Ovary (tissue), 9 donors: ENCODE results near the gene FAM83B. TPM values are rescaled to one million over a fixed set of nuclear protein-coding genes. Genes with fewer than 3 reads are reported as not detected.

Experiments
- DNase-seq, 5 donors: peaks; one replicate each; pipeline ENCODE4 v3.0.0-alpha.2; 2019 to 2020
- H3K27ac ChIP-seq, 2 donors: fragments of 200-600 bp; one replicate each; pipeline versions ENCODE4 v1.5.1 to v1.8.0; 2019 to 2022
- H3K27me3 ChIP-seq: fragments of 200-600 bp; one replicate; pipeline ENCODE4 v1.8.0; 2022
- H3K36me3 ChIP-seq: fragments of 200-600 bp; sonication (generic); one replicate; pipeline ENCODE4 v1.5.1; 2019
- H3K4me1 ChIP-seq: one replicate; pipeline ENCODE4 v1.8.1; 2013; ENCODE audit warnings: mild to moderate bottlenecking, moderate library complexity; ENCODE audit not compliant: insufficient read depth
- H3K4me3 ChIP-seq: fragments of 200-600 bp; sonication (generic); one replicate; pipeline ENCODE4 v1.5.1; 2017
- H3K9me3 ChIP-seq, 2 donors: fragments of 200-600 bp in 1 of 2; sonication (generic) in 1 of 2; one replicate each; pipeline versions ENCODE4 v1.5.1 to v1.8.1; 2013 to 2019; ENCODE audit warnings: mild to moderate bottlenecking in 1 of 2, moderate library complexity in 1 of 2
- EP300 ChIP-seq: sonication (generic); formaldehyde crosslinking; IDR thresholded peaks from one replicate; pipeline ENCODE4 v1.6.1; 2017; ENCODE audit warnings: antibody characterized with exemption
- POLR2A ChIP-seq: fragments of 450-650 bp; IDR thresholded peaks from one replicate; pipeline ENCODE4 v1.6.1; 2017; ENCODE audit warnings: antibody characterized with exemption, mild to moderate bottlenecking, moderate library complexity
- WGBS, 3 donors: extraction: QIAGEN DNeasy Blood & Tissue Kit in 1 of 3; methylation state at CpG; one replicate each; pipeline versions ENCODE4 v1.1.5 to v1.1.7; 2013 to 2017; 5-methylcytosine and 5-hydroxymethylcytosine counted together
- intact Hi-C, 4 donors: fragments of 100-400 bp; cut with DNase I; formaldehyde crosslinking; loops; one replicate each; pipeline versions ENCODE4 v1.11.0 to v1.15.1; 2022 to 2023
- polyA plus RNA-seq, 2 donors: library from polyadenylated mRNA; stranded (reverse); fragments of 200-250 nt in 1 of 2; fragments of 350-450 nt in 1 of 2; fragmentation: Illumina TruSeq in 1 of 2; extraction: RNeasy Lipid Tissue Mini Kit (QIAGEN cat#74804) in 1 of 2; gene quantifications; one replicate each; pipeline ENCODE4 v1.2.3, GENCODE V29; 2013 to 2014
- total RNA-seq, 7 donors: library from RNA; depleted of rRNA in 2 of 7; stranded (reverse); fragments of >200 nt in 2 of 7; fragmentation: NEBNext Ultra II Directional in 3 of 7; extraction: Animal tissue kit (Norgen Biotek cat#: 25700) in 3 of 7; gene quantifications; one replicate each; pipeline versions ENCODE4 v1.1.0 to v1.2.4, GENCODE V29; 2016 to 2023
- TF ChIP-seq, protein P1 (sequence below), 3 donors: fragments of 450-650 bp in 2 of 3; fragments of 200-600 bp in 1 of 3; IDR thresholded peaks; one replicate each; pipeline versions ENCODE4 v1.5.1 to v1.8.0; 2016 to 2022; ENCODE audit warnings: antibody characterized with exemption in 3 of 3, mild to moderate bottlenecking in 1 of 3
- donor health status: DM: no; HTN: no; CAD: no; lungs with moderate emphysema.
- donor health status: DM: no; HTN: no; CAD: no.
- donor health status: Bipolar disorder and iron deficiency.
- donor health status: DM: yes; HTN: yes; CAD: no.
- donor health status: DM: no; HTN: no; CAD: no.
- donor health status: DM: yes; HTN: yes; CAD: no.

Gene FAM83B
- total and polyA plus RNA-seq, 9 donors: 0.10 to 4.3 (median 0.46) TPM; not detected in 4

DNA sequence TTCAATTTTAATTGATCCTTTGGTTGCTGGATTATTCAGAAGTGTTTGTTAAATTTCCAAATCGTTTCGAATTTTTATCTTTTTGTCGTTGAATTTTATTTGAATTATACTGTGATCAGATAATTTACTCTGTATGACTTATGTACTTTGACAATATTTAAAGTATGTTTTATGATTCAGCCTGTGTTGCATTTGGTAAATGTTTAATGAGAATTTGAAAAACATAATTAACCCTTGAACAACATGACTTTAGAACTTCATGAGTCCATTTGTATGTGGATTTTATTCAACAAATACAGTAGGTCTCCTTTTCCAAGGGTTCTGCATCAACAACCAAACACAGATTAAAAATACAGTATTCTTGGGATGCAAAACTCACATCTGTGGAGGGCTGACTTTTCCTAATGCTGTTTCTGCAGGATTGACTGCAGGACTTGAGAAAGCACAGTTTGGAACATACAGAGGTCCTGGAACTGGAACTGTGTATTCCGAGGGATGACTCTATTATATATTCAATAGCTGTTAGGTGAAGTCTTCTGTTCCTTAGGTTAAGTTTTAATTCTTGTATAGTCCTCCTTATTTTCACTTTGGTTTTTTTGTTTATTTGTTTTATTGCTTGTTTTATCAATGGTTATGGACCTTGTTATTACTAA is 40.5 kb downstream of the FAM83B start:
- no peak overlapping the region for H3K4me3 ChIP-seq
- no peak for TF ChIP-seq POLR2A
- H3K36me3 ChIP-seq: no peaks in the 10 kb centered on the region
- DNase-seq: no peak
- WGBS, 3 donors: 84 to 87% (median 85%) methylated on average over 4 of the region's 4 CpGs
- H3K4me1 ChIP-seq: no peaks in the 10 kb centered on the region
- H3K27me3 ChIP-seq: no peaks in the 10 kb centered on the region
- H3K27ac ChIP-seq: no peak overlapping the region
- H3K9me3 ChIP-seq: no peaks in the 10 kb centered on the region
- intact Hi-C loops: no loop called here

DNA sequence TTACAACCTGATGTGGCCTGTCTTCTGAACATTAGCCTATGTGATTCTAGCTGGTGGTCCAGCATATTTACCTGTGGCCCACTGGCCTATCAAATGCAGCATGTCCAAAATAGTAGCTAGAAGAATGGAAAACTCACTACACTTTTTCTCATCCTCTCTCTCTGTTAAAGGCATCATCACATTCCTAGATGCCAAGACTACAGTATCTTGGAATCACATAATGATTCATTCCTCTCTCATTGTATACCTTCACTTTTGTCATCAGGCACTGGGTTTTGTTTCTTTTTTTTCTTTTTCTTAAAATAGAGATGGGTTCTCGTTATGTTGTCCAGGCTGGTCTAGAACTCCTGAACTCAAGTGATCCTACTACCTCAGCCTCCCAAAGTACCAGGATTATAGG is 45.0 kb downstream of the FAM83B start:
- Histone ChIP-seq H3K27ac (no peak overlapping the region), H3K27me3 (no peaks in the 10 kb centered on the region), H3K4me3 (no peak overlapping the region), H3K36me3 (no peaks in the 10 kb centered on the region), H3K9me3 (no peaks in the 10 kb centered on the region), H3K4me1 (no peaks in the 10 kb centered on the region)
- 85 to 89% (median 87%) methylated on average over 1 of the region's 1 CpG for WGBS, 3 donors
- no peak for DNase-seq
- intact Hi-C loops: no loop called here
- TF ChIP-seq POLR2A: no peak
- no peak for TF ChIP-seq EP300
- TF ChIP-seq, protein P1, sequence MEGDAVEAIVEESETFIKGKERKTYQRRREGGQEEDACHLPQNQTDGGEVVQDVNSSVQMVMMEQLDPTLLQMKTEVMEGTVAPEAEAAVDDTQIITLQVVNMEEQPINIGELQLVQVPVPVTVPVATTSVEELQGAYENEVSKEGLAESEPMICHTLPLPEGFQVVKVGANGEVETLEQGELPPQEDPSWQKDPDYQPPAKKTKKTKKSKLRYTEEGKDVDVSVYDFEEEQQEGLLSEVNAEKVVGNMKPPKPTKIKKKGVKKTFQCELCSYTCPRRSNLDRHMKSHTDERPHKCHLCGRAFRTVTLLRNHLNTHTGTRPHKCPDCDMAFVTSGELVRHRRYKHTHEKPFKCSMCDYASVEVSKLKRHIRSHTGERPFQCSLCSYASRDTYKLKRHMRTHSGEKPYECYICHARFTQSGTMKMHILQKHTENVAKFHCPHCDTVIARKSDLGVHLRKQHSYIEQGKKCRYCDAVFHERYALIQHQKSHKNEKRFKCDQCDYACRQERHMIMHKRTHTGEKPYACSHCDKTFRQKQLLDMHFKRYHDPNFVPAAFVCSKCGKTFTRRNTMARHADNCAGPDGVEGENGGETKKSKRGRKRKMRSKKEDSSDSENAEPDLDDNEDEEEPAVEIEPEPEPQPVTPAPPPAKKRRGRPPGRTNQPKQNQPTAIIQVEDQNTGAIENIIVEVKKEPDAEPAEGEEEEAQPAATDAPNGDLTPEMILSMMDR (IDR thresholded peaks at IDR 0.05): no peak

DNA sequence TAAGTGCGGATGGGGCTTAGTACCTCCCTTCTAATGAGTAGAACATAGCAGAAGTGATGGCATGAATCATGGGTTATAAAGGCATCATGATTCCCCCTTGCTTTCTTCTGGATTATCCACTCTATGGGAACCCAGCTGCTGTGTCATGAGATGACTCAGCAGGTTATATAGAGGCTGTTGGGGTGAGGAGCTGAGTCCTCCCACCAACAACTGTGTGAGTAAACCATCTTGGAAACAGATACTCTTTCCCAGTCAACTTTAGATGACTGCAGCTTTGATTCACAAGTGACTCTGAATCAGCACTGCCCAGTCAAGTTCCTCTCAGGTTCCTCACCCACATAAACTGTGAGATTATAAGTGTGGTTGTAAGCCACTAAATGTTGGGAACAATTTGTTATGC is 46.3 kb downstream of the FAM83B start:
- TF ChIP-seq, protein P1 (IDR thresholded peaks at IDR 0.05): no peak
- no peak for TF ChIP-seq POLR2A
- no peak for TF ChIP-seq EP300

DNA sequence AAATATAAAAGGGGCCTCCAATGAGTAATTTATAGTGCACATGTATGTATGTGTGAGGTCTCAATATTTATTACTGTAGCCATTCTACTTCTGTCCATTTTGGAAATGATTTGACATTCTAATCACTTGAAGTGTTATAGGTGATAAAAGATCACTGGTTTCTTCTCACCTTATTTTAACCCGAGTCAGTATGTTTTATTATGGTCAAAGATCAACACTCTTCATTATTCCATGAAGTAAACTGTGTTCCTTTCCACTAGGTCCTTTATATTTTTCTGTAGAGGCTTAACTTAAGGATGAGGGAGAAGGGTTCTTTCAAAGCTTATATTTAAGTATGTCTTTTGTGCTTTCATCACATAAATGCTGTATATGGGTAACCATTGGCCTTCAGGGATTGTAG is 47.2 kb downstream of the FAM83B start:
- Histone ChIP-seq H3K4me1 (no peaks in the 10 kb centered on the region), H3K27ac (no peak overlapping the region), H3K36me3 (no peaks in the 10 kb centered on the region), H3K4me3 (no peak overlapping the region), H3K9me3 (no peaks in the 10 kb centered on the region), H3K27me3 (no peaks in the 10 kb centered on the region)
- TF ChIP-seq EP300: no peak
- TF ChIP-seq POLR2A: no peak
- TF ChIP-seq, protein P1 (IDR thresholded peaks at IDR 0.05): no peak
- intact Hi-C loops: no loop called here
- WGBS, 3 donors: 68 to 76% (median 73%) methylated on average over 1 of the region's 1 CpG
- no peak for DNase-seq

More for the DNA sequence above, 46.3 kb downstream of the FAM83B start:
- intact Hi-C loops: no loop called here
- no peak overlapping the region for H3K27ac ChIP-seq
- DNase-seq: no peak
- no peaks in the 10 kb centered on the region for H3K9me3 ChIP-seq
- no peaks in the 10 kb centered on the region for H3K4me1 ChIP-seq
- no peak overlapping the region for H3K4me3 ChIP-seq
- 94 to 98% (median 95%) methylated on average over 1 of the region's 1 CpG for WGBS, 3 donors
- no peaks in the 10 kb centered on the region for H3K36me3 ChIP-seq
- H3K27me3 ChIP-seq: no peaks in the 10 kb centered on the region

DNA sequence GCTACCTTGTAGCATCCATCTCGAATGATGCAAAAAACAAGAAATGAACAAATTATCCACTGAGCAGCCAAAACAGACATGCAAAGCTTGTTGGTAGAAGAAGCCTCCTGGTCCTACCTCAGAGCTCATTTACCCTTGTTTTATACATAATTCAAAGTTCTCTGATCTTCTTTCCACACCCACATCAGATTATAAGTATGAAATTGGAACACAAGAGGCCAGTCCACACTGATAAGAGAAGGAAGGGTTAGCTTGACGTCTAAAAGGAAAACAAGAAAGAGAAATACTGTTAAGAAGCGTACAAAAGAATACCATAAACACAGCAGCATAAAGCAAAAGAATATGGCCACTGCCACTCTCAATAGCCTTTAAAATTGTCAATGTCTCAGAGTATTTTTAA is 49.7 kb downstream of the FAM83B start:
- no peaks in the 10 kb centered on the region for H3K36me3 ChIP-seq
- H3K9me3 ChIP-seq: no peaks in the 10 kb centered on the region
- H3K4me3 ChIP-seq: no peak overlapping the region
- TF ChIP-seq, protein P1 (IDR thresholded peaks at IDR 0.05): no peak
- TF ChIP-seq POLR2A (no peak), EP300 (no peak)
- 54 to 72% (median 63%) methylated on average over 3 of the region's 3 CpGs for WGBS, 3 donors
- no peaks in the 10 kb centered on the region for H3K27me3 ChIP-seq
- DNase-seq: no peak
- H3K4me1 ChIP-seq: no peaks in the 10 kb centered on the region
- intact Hi-C loops: no loop called here
- H3K27ac ChIP-seq: no peak overlapping the region
